Panc1 (cell line): ENCODE results near the gene CXCR5. TPM values are rescaled to one million over a fixed set of nuclear protein-coding genes. Genes with fewer than 3 reads are reported as not detected.

Experiments used
- ATAC-seq: fragments of 200-7000 bp; cut with Tn5 transposase; 2 replicates; pipeline ENCODE4 v1.9.1; 2020; ENCODE audit warnings: mild to moderate bottlenecking, moderate library complexity
- BruUV-seq: library from RNA; stranded (reverse); fragments of 400-500 nt; replicated peaks from 2 replicates; lab custom pipeline; 2021; lab: Mats Ljungman, UMichigan
- CTCF ChIA-PET: fragments of 300-600 bp; sonication (Branson Sonifier 250); formaldehyde crosslinking; loops from one replicate; lab custom pipeline; 2022; ENCODE audit warnings: antibody characterized with exemption; lab: Charles Lee
- POLR2A ChIA-PET: fragments of 300-600 bp; sonication (Branson Sonifier 250); formaldehyde crosslinking; loops from one replicate; lab custom pipeline; 2022; ENCODE audit warnings: antibody characterized with exemption; lab: Charles Lee
- DNase-seq: peaks from one replicate; pipeline ENCODE4 v3.0.0-alpha.2; 2010; ENCODE audit warnings: low read depth, low spot score
- H3K27ac ChIP-seq: 2 replicates; pipeline ENCODE4 v1.5.1; 2011; ENCODE audit warnings: mild to moderate bottlenecking, low read length, inconsistent platforms
- H3K27me3 ChIP-seq: fragments of 200-500 bp; sonication (Bioruptor generic); 2 replicates; pipeline ENCODE4 v1.6.0; 2014; ENCODE audit warnings: low read length, inconsistent platforms; ENCODE audit not compliant: control insufficient read depth, insufficient read depth
- H3K36me3 ChIP-seq: fragments of 200-500 bp; sonication (Bioruptor generic); 2 replicates; pipeline ENCODE4 v1.5.1; 2014; ENCODE audit warnings: inconsistent platforms, mild to moderate bottlenecking, low read length, moderate library complexity; ENCODE audit not compliant: control insufficient read depth, insufficient read depth
- H3K4me1 ChIP-seq: 2 replicates; pipeline ENCODE4 v1.5.1; 2011; ENCODE audit warnings: inconsistent platforms, mild to moderate bottlenecking, low read length, moderate library complexity; ENCODE audit not compliant: control insufficient read depth, insufficient read depth
- H3K4me3 ChIP-seq, 2 experiments: 2 replicates each; pipeline ENCODE4 v1.5.1; 2011 to 2012; ENCODE audit warnings: low read depth in 2 of 2, low read length in 2 of 2, mild to moderate bottlenecking in 2 of 2, inconsistent platforms in 1 of 2, moderate library complexity in 1 of 2
- H3K9me3 ChIP-seq: fragments of 200-500 bp; sonication (Bioruptor generic); 2 replicates; pipeline ENCODE4 v1.5.1; 2014; ENCODE audit warnings: low read depth, mild to moderate bottlenecking, inconsistent platforms, low read length, moderate library complexity; ENCODE audit not compliant: control insufficient read depth, insufficient read depth
- POLR2AphosphoS5 ChIP-seq: IDR thresholded peaks from 2 replicates; pipeline ENCODE4 v1.6.1; 2012; ENCODE audit warnings: mild to moderate bottlenecking, low read depth, low read length, moderate library complexity
- SIN3A ChIP-seq: IDR thresholded peaks from 2 replicates; pipeline ENCODE4 v1.6.1; 2012; ENCODE audit warnings: low read depth, mild to moderate bottlenecking, low read length, moderate library complexity, borderline replicate concordance; ENCODE audit not compliant: insufficient read depth
- TCF7L2 ChIP-seq: IDR thresholded peaks from 2 replicates; pipeline ENCODE4 v1.6.1; 2011; ENCODE audit warnings: mild to moderate bottlenecking, low read depth, low read length, inconsistent platforms
- in situ Hi-C: cut with HindIII; loops from 2 replicates; pipeline ENCODE4 v1.10.0; 2016; ENCODE audit warnings: low sequenced_read_pairs, low pct_unique_long_range_greater_than_20kb
- intact Hi-C: fragments of 100-400 bp; cut with micrococcal nuclease; formaldehyde crosslinking; loops from one replicate; pipeline ENCODE4 v1.10.0; 2022; ENCODE audit not compliant: unreplicated experiment
- total RNA-seq: library from RNA; stranded (reverse); gene quantifications from one replicate; pipeline ENCODE4 v1.2.1, GENCODE V29; 2021; ENCODE audit not compliant: unreplicated experiment
- TF ChIP-seq, protein P1 (sequence below): fragments of 450-650 bp; IDR thresholded peaks from 2 replicates; pipeline ENCODE4 v1.5.1; 2017; ENCODE audit warnings: mild to moderate bottlenecking
- TF ChIP-seq, protein P2 (sequence below), 2 experiments: IDR thresholded peaks; 2 replicates each; pipeline ENCODE4 v1.6.1; 2011 to 2012; ENCODE audit warnings: low read depth in 2 of 2, control low read depth in 1 of 2, low read length in 1 of 2, mild to moderate bottlenecking in 1 of 2, moderate library complexity in 1 of 2; ENCODE audit not compliant: insufficient read depth in 1 of 2

The CXCR5 gene
- total RNA-seq, 1 experiment from 2014 or later = not detected

DNA sequence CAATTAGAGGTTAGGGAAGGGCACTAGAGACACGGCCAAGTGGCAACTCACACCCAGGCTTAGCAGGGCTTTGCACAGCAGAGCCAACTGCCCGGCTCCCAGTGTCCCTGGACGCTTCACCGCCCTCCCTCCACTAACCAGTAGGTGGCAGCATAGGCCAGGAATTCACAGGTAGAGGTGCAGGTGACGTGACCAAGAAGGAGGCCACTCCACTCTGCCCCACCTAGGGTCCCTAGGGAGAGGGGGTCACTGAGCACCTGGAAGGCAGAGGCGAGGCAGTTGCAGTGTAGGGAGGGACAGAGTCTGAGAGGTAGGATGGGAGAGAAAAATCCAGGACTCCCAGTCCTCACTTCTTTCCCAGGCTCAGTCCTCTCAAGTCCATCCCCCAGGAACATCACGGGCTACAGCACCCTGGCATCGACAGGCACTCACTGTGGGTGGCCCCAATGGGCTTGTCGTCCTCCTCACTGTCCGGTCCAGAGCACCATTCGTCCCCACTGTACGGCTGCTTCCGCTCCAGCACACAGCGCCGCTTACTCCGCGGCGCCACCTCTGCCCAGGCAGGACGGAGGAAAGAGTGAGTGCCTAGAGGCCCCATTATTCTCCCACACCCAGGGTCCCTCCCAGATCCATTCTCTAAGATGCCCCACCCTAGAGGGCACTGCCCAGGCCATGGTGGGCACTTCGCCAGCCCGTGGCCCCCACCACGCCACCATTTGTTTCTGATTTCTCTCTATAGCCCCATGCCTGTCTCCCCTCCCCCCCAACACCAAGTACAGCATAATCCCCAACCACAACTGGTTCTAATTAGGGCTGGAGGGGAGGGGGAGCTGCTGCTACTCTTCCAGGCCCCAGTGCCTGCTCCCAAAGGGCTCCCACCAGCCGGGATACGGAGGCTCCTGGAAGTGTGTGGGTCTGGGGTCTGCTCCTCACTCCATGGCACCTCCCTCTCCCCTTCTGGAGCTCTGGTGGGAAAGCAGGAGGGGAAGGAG lies 23.7 kb downstream of the CXCR5 start:
- H3K9me3 ChIP-seq = no peaks in the 10 kb centered on the region

DNA sequence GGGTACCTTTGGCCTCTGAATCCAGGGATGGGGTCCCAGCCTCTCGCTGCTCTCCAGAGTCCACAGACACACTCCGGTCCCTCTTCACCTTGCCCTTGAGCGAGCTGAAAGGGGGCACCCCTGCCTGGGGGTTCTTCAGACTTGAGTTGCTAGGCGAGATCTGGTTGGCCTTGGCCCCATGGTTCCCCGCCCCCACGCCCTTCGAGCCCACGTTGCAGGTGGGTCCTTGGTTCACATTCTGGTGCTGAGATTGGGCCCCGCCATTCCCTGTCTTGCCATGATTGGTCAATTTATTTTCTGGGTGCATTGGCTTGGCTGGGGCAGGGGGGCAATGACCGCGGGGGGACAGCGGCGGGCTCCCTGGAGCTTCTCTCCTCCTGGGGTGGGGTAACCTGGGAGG lies 24.6 kb downstream of the CXCR5 start:
- Histone ChIP-seq H3K27me3 (no peaks in the 10 kb centered on the region), H3K4me1 (peaks cover 85% of the 10 kb centered on the region), H3K9me3 (no peaks in the 10 kb centered on the region), H3K36me3 (peaks cover 9% of the 10 kb centered on the region; the same call in 1 of the 2 replicates), H3K27ac (peak overlapping the region; percentile 99), H3K4me3 (peak overlapping the region in 1 of 2 experiments; percentile 37; a peak in 2 of 4 replicates)
- POLR2A ChIA-PET = interaction anchor here (0.7 to 2.7 kb wide), 4 partner anchors 8 to 154 kb away, joined by 3 to 22 read pairs (median 8); partner anchors contain the start of gene BCL9L
- no peak for TF ChIP-seq SIN3A
- TF ChIP-seq, protein P1, sequence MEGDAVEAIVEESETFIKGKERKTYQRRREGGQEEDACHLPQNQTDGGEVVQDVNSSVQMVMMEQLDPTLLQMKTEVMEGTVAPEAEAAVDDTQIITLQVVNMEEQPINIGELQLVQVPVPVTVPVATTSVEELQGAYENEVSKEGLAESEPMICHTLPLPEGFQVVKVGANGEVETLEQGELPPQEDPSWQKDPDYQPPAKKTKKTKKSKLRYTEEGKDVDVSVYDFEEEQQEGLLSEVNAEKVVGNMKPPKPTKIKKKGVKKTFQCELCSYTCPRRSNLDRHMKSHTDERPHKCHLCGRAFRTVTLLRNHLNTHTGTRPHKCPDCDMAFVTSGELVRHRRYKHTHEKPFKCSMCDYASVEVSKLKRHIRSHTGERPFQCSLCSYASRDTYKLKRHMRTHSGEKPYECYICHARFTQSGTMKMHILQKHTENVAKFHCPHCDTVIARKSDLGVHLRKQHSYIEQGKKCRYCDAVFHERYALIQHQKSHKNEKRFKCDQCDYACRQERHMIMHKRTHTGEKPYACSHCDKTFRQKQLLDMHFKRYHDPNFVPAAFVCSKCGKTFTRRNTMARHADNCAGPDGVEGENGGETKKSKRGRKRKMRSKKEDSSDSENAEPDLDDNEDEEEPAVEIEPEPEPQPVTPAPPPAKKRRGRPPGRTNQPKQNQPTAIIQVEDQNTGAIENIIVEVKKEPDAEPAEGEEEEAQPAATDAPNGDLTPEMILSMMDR = no peak
- no peak for TF ChIP-seq TCF7L2
- TF ChIP-seq POLR2AphosphoS5 = no peak; the same call in 1 of the 2 replicates
- TF ChIP-seq, protein P2, sequence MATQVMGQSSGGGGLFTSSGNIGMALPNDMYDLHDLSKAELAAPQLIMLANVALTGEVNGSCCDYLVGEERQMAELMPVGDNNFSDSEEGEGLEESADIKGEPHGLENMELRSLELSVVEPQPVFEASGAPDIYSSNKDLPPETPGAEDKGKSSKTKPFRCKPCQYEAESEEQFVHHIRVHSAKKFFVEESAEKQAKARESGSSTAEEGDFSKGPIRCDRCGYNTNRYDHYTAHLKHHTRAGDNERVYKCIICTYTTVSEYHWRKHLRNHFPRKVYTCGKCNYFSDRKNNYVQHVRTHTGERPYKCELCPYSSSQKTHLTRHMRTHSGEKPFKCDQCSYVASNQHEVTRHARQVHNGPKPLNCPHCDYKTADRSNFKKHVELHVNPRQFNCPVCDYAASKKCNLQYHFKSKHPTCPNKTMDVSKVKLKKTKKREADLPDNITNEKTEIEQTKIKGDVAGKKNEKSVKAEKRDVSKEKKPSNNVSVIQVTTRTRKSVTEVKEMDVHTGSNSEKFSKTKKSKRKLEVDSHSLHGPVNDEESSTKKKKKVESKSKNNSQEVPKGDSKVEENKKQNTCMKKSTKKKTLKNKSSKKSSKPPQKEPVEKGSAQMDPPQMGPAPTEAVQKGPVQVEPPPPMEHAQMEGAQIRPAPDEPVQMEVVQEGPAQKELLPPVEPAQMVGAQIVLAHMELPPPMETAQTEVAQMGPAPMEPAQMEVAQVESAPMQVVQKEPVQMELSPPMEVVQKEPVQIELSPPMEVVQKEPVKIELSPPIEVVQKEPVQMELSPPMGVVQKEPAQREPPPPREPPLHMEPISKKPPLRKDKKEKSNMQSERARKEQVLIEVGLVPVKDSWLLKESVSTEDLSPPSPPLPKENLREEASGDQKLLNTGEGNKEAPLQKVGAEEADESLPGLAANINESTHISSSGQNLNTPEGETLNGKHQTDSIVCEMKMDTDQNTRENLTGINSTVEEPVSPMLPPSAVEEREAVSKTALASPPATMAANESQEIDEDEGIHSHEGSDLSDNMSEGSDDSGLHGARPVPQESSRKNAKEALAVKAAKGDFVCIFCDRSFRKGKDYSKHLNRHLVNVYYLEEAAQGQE (IDR thresholded peaks at IDR 0.05; ENCODE audit: insufficient read depth in 1 of 2, low read depth in 2 of 2, low read length in 1 of 2) = no peak
- in situ Hi-C loops (no loop called here), intact Hi-C loops (no loop called here)
- no TSS peak for BruUV-seq
- CTCF ChIA-PET = interaction anchor here (0.5 to 1.1 kb wide), 4 partner anchors 10 to 22 kb away, joined by 3 to 9 read pairs (median 4); partner anchors contain the start of gene BCL9L
- DNase-seq (no peak), ATAC-seq (no peak)

More for the DNA sequence above, 23.7 kb downstream of the CXCR5 start:
- BruUV-seq = no TSS peak
- ATAC-seq = peak; percentile 53
- Histone ChIP-seq H3K36me3 (peaks cover 9% of the 10 kb centered on the region; the same call in 1 of the 2 replicates), H3K27me3 (no peaks in the 10 kb centered on the region), H3K4me3 (peak overlapping the region; percentile 11 to 37), H3K4me1 (peaks cover 76% of the 10 kb centered on the region), H3K27ac (peak overlapping the region; percentile 99)
- intact Hi-C loops (loop anchor here (1.0 to 2.0 kb wide), 2 partner anchors 21 to 49 kb away; partner anchors contain the start of gene UPK2), in situ Hi-C loops (no loop called here)
- TF ChIP-seq, protein P1 = peak; percentile 92
- TF ChIP-seq TCF7L2 (no peak), SIN3A (peak; percentile 32; the same call in 1 of the 2 replicates), POLR2AphosphoS5 (peak; percentile 41; the same call in 1 of the 2 replicates)
- TF ChIP-seq, protein P2 (IDR thresholded peaks at IDR 0.05; ENCODE audit: insufficient read depth in 1 of 2, low read depth in 2 of 2, low read length in 1 of 2) = peak in 1 of 2 experiments; percentile 52; a peak in 1 of 4 replicates
- ChIA-PET POLR2A (interaction anchor here (0.7 to 2.7 kb wide), 3 partner anchors 9 to 155 kb away, joined by 3 to 11 read pairs (median 4); no protein-coding TSS in a partner anchor), CTCF (interaction anchor here (0.7 to 0.9 kb wide), 3 partner anchors 18 to 115 kb away, joined by 3 to 4 read pairs (median 3); partner anchors contain the start of gene BCL9L)
- DNase-seq = peak; percentile 86
